Stimulated activated CD4-positive, alpha-beta T cell treated with anti-CD3 and anti-CD28 coated beads, TNF-alpha, amount 100 ng/mL, for 1 hour (primary cell): ENCODE results near the gene FCRL4.

ENCODE experiments used
- DNase-seq, 3 donors: peaks; one replicate each; pipeline ENCODE4 v3.0.0-alpha.2; 2020; ENCODE audit warnings: low read depth in 3 of 3, low spot score in 1 of 3

Gene FCRL4

DNA sequence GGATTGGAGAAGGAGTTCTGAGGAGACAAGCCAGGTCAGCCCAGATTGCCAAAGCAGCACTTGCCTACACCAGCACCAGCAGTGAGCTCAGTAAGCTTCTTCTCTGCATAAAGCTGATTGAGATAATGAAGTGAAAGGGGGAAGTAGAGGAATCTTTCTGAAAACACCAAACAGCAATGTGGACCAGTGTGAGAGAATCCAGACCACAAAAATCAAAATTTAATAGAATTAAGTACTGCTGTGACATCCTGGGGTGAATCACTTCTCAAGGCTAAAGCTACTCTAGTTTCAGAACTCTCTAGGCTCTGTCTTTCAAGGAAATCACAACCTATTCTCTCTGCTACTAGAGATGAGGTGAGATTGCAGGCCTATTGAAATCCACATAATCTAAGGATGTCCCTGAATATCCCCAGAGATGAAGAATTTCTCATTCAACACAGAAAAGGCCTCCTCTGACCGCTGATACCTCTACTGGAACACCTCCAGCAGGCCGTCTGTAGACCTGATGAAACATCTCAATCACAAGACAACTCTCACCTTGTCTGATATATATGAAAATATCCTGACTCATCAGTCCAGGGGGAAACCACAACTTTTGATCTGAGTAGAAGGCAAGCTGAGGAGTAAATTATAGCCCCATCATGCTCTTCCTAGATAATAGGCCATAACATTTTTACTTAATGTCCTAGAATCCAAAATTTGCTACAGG lies at the start of gene FCRL4:
TSS of gene FCRL4 (minus strand) at position 127 of the 709 bp plus-strand sequence. CDS start 141 bp downstream, outside the sequence.
- DNase-seq = no peak

DNA sequence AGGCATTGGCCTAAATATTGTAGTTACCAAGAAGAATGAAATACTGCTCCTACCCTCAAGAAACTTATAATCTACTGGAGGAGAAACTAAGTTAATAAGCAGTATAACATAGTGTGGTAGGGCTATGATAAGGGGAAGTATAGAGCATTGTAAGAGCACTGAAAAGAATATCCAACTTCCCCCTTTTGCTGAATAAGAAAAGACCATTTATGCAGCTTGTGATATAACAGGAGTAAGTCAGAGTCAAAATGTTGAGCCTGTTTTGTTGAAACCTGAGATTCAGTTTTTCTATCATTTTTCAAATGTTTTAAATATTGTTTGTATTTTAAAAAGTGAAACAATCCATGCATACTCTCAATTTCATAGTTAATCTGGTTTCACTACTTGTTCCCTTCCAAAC lies 48.3 kb upstream of the FCRL4 start:
- DNase-seq = no peak

DNA sequence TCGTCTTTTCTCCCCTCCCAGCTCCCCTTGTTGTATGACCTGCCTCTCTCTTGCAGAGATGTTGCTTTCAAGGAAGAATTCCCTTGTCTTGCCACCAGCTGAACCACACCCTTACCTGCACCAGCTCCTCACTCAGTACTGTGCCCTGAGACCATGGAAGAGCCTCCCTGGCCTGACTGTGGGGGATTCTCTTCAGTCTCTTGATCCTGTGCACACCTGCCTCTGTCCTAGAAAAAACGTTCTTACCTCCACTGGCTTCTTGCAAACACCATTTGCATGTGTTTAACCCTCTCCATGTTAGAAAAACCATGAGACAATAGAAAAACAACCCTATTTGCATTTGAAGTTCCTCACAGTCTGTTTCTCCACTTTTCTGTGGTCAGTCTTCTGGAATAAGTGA lies 43.3 kb upstream of the FCRL4 start:
- DNase-seq = no peak

DNA sequence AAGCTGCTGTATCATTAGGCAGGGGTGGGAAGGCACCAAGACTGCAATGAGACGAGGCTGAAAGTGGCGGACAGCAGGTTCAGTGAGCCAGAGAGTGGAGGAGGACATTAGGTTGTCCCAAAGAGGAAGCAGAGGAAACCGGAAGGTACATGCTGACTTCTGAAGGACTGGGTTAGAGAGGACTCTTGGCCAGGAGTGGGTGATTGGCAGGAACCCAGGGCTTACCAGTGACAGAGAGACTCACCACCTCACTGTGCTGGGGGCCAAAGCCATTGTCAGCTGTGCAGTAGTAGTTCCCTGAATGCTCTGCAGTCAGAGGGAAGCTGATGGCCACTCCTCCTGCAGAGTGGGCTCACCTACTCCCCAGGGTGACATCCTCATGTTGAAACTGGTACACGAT lies 41.9 kb upstream of the FCRL4 start:
- no peak for DNase-seq

DNA sequence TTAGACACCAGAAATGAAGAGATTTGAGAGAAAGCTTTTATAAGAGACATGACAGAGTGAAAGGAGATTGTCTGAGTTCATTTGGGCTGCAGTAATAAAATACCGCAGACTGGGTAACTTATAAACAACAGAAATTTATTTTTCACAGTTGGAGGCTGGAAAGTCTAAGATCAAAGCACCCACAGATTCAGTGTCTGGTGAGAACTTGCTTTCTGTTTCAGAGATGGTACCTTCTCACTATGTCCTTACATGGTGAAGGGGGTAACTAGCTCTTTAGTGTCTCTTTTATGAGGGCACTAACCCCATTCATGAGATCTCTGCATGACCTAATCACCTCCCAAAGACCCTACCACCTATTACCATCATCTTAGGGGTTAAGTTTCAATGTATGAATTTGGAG lies 30.9 kb upstream of the FCRL4 start:
- DNase-seq = no peak

DNA sequence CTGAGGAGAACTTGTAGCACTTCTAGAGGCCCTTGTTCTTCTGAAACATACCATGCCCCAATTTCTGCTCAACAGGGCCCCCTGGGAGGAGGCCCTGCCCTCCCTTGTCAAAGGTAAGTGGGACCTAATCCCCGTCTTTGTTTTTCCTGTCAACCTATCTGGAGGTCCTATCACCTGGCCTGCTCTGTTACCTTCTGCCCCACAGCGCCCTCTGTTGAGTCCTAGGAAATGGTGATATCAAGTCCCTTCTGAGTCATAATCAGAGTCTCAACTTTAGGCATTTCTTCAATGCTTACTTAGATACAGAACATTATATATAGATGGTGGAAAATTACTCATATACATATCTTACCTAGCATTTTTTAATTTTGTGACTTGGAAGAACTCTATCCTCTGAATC lies 28.2 kb upstream of the FCRL4 start:
- DNase-seq = no peak

DNA sequence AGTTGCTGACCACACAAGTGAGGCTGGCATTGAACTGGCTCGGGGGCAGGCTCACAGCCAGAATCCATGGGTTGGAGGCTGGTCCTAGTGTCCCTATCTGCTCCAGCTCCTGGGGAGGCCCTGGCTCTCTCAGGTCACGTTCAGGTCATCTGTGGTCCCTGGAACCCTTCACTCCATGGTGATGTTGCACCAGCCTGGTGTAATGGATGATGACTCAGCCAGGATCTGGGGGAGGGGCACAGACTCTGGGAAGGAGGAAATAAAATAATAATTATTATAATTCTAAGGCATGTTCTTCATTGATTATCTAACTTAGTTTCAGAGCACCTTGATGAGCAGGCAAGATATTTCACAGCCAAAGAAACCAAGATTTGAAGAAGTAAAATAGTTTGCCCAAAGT lies 26.6 kb upstream of the FCRL4 start:
- no peak for DNase-seq

DNA sequence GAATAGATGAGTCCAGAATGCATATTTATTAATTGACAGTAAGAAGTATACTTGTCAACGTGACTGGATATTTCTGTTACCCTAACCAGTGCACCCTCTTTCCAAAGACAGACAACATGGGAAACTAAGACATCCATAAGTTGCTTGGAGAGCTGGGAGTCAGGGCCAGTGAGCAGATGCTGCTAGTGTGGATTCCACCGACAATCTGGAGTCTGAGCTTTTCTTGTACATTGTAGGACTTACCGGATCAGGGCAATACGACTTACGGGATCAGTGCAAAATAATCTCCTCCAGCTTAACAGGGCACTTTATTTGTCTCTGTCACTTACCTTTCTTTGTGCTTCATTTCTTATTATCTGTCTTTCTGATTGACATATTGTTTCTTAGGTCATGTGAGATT lies 24.6 kb upstream of the FCRL4 start:
- no peak for DNase-seq

DNA sequence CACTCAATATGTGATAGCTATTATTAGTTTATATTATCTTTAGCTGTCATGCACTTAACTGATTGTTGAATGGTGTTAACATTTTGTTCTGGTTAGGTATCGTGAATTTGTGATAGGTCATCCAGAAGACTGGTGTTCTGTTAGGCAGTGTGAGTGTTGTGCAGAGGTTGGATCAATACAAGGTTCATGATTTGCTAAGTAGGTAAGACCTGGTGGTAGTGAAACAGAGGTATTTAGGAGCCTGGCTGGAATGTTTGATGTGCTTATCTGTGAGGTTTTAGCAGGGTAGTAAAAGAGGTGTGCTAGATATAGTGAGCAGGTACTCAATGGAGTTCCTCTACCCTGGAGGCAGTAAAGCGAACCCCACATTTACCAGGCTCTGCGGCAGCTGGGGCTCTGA lies 20.3 kb upstream of the FCRL4 start:
- no peak for DNase-seq

DNA sequence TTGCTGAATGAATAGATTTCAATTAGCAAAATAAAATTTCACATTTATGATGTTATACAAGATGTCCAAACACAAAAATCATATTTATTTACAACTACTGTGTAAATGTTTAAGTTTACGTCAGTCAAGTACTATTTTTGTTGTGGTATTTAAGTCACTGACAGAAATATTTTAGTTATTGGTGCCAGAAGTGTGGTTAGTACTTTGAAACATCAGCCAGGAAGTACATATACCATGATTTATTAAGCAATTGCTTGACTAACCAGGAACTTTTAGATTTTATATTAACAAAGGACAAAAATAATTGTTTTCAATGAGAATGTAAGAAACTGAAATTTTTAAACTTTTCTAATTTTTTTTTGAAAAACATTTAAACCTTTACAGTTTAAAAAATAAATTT lies 2.4 kb upstream of the FCRL4 start:
- DNase-seq = no peak

DNA sequence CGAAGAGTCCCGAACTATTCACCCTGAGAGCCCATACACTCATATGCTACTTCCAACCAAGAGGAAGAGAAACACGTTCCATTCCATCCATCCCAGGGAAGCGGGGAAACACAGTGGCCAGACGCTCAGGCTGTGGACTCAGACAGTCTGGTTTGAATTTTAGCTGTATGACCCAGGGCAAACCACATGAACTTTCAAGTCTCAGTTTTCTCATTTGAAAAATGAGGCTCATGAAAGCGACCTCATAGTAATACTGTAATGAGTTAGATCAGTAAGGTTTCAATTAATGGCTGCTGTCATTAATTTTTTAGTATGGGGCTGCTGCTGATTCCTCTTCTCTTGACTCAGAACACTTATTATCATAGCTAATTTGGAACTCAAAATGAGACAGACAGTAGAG lies 1.5 kb downstream of the FCRL4 start:
- DNase-seq = no peak

DNA sequence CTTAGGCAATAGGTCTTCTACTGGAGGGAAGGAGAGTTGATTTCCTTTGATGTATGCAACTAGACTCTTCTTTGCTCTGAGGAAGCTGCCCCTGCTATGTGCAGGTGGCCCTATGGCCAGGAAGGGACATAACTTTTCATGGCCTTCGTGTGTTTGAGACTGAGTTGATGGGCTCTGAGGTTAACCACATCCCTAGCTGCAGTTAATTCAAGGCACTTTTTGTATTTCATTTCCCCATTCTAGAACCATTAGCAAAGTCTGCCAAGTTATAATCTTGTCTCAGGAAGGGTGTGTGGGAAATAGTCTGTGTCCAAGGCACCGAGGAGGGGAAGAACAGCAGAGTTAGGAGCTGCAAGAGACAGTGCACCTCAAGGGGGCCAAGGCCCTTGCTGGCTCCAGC lies 2.5 kb downstream of the FCRL4 start:
- no peak for DNase-seq

DNA sequence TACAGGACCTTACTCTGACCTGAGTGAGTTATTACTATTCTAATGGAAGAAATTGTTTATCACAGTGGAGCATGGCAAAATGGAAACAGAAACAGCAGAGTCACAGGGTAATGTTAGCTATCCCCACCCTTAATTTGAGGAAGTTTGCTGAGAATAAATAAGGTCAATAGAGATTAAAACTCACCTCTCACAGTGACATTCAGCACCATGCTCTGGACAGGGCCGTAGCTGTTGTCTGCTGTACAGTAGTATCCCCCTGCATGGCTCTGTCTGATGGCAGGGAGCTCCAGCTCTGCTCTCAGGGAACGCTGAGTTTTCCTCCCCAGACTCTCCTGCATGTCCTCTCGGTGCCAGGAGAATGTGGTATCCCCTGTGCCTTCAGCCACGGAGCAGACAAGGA lies 11.9 kb downstream of the FCRL4 start:
- no peak for DNase-seq

DNA sequence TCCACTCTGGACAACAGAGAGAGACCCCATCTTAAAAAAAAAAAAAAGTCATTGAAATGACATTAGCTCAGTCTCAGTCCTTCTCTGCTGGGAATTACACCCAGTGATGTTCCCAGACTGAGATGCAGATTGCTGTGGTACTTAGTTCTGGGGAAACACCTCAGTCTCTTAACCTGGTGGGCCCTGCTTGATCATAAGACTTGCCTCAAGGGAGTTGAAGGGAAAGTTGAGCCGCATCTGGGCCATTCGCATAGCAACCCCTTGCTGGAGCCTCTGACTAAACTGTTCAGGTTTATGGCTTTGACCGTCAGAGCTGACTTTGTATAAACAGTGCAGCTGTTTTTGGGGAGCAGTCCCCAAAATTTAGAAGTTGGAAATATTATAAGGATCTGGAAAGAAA lies 13.4 kb downstream of the FCRL4 start:
- no peak for DNase-seq

DNA sequence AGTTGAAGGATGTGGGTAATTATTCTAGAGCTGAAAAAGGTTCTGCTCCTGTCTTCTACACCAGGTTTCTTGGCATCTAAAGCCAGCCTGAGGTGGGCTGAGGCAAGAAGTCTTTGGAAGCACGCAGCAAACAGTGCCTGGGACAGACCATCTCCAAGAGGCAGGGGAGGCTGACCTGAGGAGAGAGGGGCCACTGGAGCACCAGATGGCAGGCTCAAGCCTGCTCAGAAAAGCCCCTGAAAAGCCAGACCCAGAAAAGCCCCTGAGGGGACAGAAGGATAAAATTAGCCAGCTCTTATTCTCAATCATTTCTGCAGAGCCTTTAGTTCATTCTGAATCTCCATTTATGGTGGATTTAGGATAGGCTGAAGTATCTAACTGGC lies 17.1 kb downstream of the FCRL4 start:
- DNase-seq = no peak

DNA sequence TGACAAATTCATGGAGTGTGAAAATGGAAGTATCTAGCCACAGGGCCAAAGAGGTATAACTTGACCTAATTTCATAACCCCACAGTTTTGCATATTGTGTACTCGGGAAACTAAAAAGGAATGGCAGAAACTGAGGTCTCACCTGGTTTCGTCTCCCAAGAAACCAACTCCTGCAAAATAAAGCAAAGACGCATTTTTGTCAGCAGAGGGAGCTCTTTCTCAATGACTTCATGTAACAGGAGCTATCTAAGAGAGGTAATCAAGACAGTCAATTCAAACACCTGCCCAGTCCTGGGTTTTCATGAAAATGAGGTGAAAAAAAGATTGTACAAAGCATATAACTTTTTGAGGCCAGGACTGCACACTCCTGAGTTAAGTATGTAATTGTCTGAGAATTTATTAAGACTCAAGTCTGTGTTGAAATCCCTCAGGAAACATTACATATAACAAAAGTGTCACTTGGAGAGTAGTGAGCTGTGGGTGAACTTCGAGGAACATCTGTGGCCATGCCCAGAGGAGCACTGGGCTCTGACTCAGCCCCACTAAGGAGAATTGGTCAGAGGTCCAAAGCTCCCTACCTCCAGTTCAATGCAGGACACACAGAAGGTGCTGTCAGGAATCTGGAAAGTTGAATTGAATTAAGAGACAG lies 17.6 kb downstream of the FCRL4 start:
- DNase-seq = no peak

DNA sequence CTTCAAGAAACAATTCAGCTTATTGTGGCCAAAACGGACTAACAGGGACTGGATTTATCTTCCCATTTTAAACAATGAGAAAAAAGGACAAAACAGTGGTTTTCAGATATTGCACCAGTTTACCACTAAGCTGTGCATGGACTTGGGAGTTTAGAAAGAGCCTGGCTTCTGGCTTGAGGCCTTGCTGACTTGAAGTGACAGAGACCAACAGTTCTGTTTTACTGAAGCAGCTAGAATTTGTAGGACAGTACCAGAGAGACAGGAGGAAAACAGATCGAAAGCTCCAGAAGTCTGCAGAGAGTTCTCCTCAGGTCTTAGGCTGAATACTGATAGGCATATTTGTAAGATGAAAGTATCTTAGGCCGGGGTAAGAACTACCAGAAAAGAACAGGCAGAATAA lies 20.5 kb downstream of the FCRL4 start:
- no peak for DNase-seq

DNA sequence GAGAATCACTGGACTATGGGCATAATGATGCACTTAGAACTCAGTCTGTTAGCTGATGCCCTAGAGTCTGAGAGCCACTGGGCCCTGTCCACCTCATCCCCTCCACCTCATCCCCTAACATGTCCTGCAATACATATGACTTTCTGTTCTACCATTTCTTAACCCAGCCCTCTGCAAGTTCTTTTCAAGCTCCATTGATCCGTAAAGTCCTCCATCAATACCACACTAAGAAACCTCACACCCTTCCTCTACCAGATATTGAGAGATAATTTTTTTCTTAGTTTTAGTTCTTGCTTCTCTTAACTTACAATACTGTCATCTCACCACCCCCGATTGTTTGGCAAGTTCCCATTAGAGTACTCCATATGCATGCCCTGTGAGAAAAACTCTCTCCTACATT lies 22.1 kb downstream of the FCRL4 start:
- DNase-seq = no peak

DNA sequence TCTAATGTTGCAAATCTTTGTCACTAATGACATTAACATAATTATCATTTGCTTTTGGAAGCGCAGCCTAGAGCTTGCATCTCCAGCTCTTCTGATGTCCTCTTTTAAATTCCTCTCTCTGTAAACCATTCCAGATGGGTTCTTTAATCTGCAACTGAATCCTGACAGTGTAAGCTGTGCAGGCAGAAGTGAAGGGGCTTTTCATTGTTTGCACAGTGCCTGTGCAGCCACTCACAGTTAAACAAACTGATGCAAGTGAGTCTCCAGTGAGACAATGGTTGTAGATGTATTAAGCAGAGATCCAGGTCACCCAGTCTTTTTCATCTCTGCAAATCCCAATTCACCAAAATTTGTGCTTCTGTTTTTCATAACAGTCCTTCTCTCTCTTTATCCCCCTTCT lies 23.0 kb downstream of the FCRL4 start:
- DNase-seq = no peak

DNA sequence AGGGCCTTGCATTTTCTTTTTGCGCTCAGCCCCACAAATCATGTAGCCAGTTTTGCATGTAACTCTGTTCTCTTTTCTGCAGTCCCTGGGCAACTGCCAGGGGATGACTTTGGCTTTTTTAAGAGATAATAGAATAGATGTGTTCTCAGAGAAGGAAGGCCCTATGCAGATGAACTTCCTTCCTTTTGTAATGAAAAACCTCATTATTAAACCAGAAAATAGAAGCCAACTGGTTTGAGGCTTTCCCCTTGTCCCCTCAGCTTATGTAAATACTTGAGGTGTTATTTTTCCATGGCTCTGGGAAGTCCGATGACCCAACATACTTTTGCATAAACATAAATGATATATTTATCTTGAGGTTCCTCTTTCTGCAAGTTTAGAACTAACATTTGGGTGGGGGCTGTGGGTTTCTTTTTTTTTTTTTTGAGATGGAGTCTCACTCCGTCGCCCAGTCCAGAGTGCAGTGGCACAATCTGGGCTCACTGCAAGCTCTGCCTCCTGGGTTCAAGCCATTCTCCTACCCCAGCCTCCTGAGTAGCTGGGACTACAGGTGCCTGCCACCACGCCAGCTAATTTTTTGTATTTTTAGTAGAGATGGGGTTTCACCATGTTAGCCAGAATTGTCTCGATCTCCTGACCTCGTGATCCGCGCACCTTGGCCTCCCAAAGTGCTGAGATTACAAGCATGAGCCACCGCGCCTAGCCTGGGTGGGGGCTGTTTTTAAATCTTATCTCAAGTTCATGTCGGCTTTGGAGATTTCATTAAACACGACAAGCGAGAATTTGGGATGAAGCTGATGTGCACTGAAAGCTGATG lies 31.2 kb downstream of the FCRL4 start:
- no peak for DNase-seq

DNA sequence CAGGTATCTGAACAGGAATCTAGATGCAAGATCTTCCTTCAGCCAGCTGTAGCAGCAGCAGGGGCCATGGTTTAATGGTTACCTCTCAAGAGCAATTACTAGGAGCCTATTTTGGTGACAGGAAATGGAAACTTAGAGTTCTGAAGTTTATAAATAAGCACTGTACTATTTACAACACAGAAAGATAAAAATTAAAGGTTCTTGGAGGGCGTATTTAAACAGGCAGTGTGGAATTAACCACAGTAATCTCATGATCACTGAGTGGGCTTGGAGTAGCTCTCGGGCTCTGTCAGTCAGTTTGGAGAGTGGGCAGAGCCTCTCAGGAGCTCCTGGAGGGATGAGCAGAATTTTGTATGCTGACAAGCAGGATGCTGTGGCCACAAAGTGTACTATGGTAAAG lies 35.4 kb downstream of the FCRL4 start:
- DNase-seq = no peak

DNA sequence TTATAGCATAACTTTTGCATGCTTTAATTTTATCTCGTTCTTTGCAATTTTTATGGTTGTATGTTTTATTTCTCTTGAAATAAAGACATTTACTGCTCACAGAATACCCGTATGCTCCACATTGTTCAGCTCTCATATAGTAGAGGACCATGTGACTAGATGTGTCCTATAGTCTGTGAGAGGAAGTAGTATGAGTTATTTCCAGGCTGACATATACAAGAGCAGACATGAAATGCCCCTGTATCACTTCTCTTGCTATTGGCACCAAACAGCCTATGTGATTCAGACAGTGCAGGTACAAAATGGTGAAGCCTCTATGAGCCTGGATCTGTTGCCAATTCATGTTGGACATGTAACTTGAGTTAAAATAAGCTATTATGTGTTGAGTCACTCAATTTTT lies 39.8 kb downstream of the FCRL4 start:
- DNase-seq = no peak
